Peyer's patch (tissue), 4 donors: Measurements from ENCODE around the gene DCST1.
A peak's percentile ranks its signal among the peaks of the same experiment; 100 is the strongest.

ENCODE experiments used
- CTCF ChIP-seq, 6 experiments: fragments of 450-650 bp in 4 of 6; fragments of 200-600 bp in 2 of 6; sonication (generic) in 1 of 6; IDR thresholded peaks; one replicate each; pipeline ENCODE4 v1.5.1; 2017 to 2019; ENCODE audit warnings: antibody characterized with exemption in 6 of 6, mild to moderate bottlenecking in 3 of 6, moderate library complexity in 1 of 6
- POLR2A ChIP-seq, 2 donors: fragments of 450-650 bp; IDR thresholded peaks; one replicate each; pipeline ENCODE4 v1.5.1; 2017; ENCODE audit warnings: antibody characterized with exemption in 2 of 2, mild to moderate bottlenecking in 2 of 2, moderate library complexity in 2 of 2

- TF ChIP-seq POLR2A (IDR thresholded peaks at IDR 0.05) (no peak), CTCF (IDR thresholded peaks at IDR 0.05) (peak; percentile 99 to 100 (median 99))
Measured at GRCh38 chr1:155061381-155062150, 27.9 kb downstream of the DCST1 start.
